ENCODE measurements around the gene PRR15L.
"Not testable (repeated sequence)": the region's sequence is repeated elsewhere in the genome, so short reads cannot be mapped to it uniquely, and the experiment has no call there.

DNA sequence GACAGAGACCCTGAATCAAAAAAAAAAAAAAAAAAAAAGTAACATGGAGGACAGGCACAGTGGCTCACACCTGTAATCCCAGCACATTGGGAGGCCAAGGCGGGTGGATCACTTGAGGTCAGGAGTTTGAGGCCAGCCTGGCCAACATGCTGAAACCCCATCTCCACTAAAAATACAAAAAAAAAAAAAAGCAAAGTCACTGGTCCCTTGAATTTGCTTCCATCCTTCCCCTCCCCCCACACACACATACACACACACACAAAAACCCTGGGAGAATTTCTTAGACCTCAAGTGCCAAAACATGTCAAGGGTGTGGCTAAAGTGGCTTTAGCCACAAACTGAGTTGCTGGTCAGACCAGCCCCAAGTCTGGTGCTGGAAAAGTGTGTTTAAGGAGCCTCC lies 30.8 kb upstream of the PRR15L start:
- not testable (repeated sequence) for TF ChIP-seq CTCF (IDR thresholded peaks at IDR 0.05; ENCODE audit: insufficient read depth, low read length, poor library complexity, severe bottlenecking); EZH2phosphoT487 (conservative IDR thresholded peaks at IDR 0.05; ENCODE audit: low read length)

All from SU-DHL-6 (cell line).